Skeletal muscle satellite cell (primary cell): ENCODE measurements around the gene AP1G2. TPM values are rescaled to one million over a fixed set of nuclear protein-coding genes. Genes with fewer than 3 reads are reported as not detected.
"Not testable (repeated sequence)": the region's sequence is repeated elsewhere in the genome, so short reads cannot be mapped to it uniquely, and the experiment has no call there.

Source experiments
- H3K27me3 ChIP-seq: 2 replicates; pipeline ENCODE4 v1.7.0; 2013; ENCODE audit warnings: low read length; ENCODE audit not compliant: control insufficient read depth, insufficient read depth
- H3K36me3 ChIP-seq: 2 replicates; pipeline ENCODE4 v1.7.0; 2013; ENCODE audit warnings: mild to moderate bottlenecking, control low read depth, low read length; ENCODE audit not compliant: insufficient read depth
- H3K4me1 ChIP-seq: 2 replicates; pipeline ENCODE4 v1.7.0; 2013; ENCODE audit warnings: low read length; ENCODE audit not compliant: control insufficient read depth, insufficient read depth
- H3K4me2 ChIP-seq: 2 replicates; pipeline ENCODE4 v1.7.0; 2013; ENCODE audit warnings: mild to moderate bottlenecking, low read length
- H3K4me3 ChIP-seq: 2 replicates; pipeline ENCODE4 v1.7.0; 2013; ENCODE audit warnings: low read length
- H3K9ac ChIP-seq: 2 replicates; pipeline ENCODE4 v1.7.0; 2013; ENCODE audit warnings: mild to moderate bottlenecking, low read depth, low read length, moderate library complexity
- H3K9me3 ChIP-seq: replicated peaks from 2 replicates; pipeline ENCODE4 v1.7.0; 2013; ENCODE audit warnings: mild to moderate bottlenecking, control low read depth, low read length
- total RNA-seq: library from RNA; depleted of rRNA; stranded (reverse); fragments of >200 nt; gene quantifications from 2 replicates; pipeline ENCODE4 v1.2.3, GENCODE V29; 2012; rRNA removed

The AP1G2 gene
- total RNA-seq = 9.4 and 10.9 TPM in 2 replicates

- no peaks in the 10 kb centered on the region for H3K36me3 ChIP-seq
- H3K27me3 ChIP-seq = peaks cover 7% of the 10 kb centered on the region
- H3K4me1 ChIP-seq = peaks cover 13% of the 10 kb centered on the region
- peak within 1 kb of the TSS; percentile 96 for H3K4me2 ChIP-seq
- peak within 1 kb of the TSS; percentile 78 for H3K9ac ChIP-seq
- H3K4me3 ChIP-seq = peak within 1 kb of the TSS; percentile 76
- H3K9me3 ChIP-seq = no peaks in the 10 kb centered on the region
Measured at GRCh38 chr14:23567186-23568020, at the start of gene AP1G2. Gene AP1G2 (minus strand): TSS chr14:23567791. CDS start chr14:23567314, 477 bp downstream.

GRCh38 chr14:23615856-23616255, 48.3 kb upstream of the AP1G2 start:
- no peak overlapping the region for H3K4me3 ChIP-seq
- peaks cover 29% of the 10 kb centered on the region for H3K27me3 ChIP-seq

GRCh38 chr14:23614395-23614828, 46.8 kb upstream of the AP1G2 start:
- Histone ChIP-seq H3K4me3 (no peak overlapping the region), H3K9me3 (no peaks in the 10 kb centered on the region), H3K4me2 (no peak overlapping the region), H3K27me3 (peaks cover 31% of the 10 kb centered on the region), H3K4me1 (no peaks in the 10 kb centered on the region), H3K36me3 (no peaks in the 10 kb centered on the region), H3K9ac (no peak overlapping the region)

More at GRCh38 chr14:23615856-23616255, 48.3 kb upstream of the AP1G2 start:
- no peaks in the 10 kb centered on the region for H3K36me3 ChIP-seq
- no peaks in the 10 kb centered on the region for H3K4me1 ChIP-seq
- H3K4me2 ChIP-seq = no peak overlapping the region
- no peaks in the 10 kb centered on the region for H3K9me3 ChIP-seq
- no peak overlapping the region for H3K9ac ChIP-seq

GRCh38 chr14:23613242-23614070, 45.9 kb upstream of the AP1G2 start:
- H3K9ac ChIP-seq = no peak overlapping the region
- no peaks in the 10 kb centered on the region for H3K36me3 ChIP-seq
- H3K4me1 ChIP-seq = no peaks in the 10 kb centered on the region
- H3K27me3 ChIP-seq = peaks cover 28% of the 10 kb centered on the region
- no peak overlapping the region for H3K4me3 ChIP-seq
- H3K9me3 ChIP-seq = no peaks in the 10 kb centered on the region
- no peak overlapping the region for H3K4me2 ChIP-seq

- Histone ChIP-seq H3K36me3 (no peaks in the 10 kb centered on the region), H3K27me3 (peaks cover 28% of the 10 kb centered on the region), H3K4me3 (no peak overlapping the region), H3K4me2 (no peak overlapping the region), H3K4me1 (no peaks in the 10 kb centered on the region), H3K9ac (no peak overlapping the region), H3K9me3 (no peaks in the 10 kb centered on the region)
Measured at GRCh38 chr14:23612802-23613201, 45.2 kb upstream of the AP1G2 start.

- Histone ChIP-seq H3K4me1 (no peaks in the 10 kb centered on the region), H3K4me2 (no peak overlapping the region), H3K4me3 (no peak overlapping the region), H3K27me3 (peaks cover 30% of the 10 kb centered on the region), H3K9ac (no peak overlapping the region), H3K9me3 (no peaks in the 10 kb centered on the region), H3K36me3 (no peaks in the 10 kb centered on the region)
Measured at GRCh38 chr14:23612354-23612732, 44.8 kb upstream of the AP1G2 start.

GRCh38 chr14:23610815-23611289, 43.3 kb upstream of the AP1G2 start:
- no peak overlapping the region for H3K9ac ChIP-seq
- no peak overlapping the region for H3K4me3 ChIP-seq
- no peaks in the 10 kb centered on the region for H3K9me3 ChIP-seq
- H3K36me3 ChIP-seq = no peaks in the 10 kb centered on the region
- H3K4me2 ChIP-seq = no peak overlapping the region
- H3K4me1 ChIP-seq = no peaks in the 10 kb centered on the region
- peaks cover 32% of the 10 kb centered on the region for H3K27me3 ChIP-seq

GRCh38 chr14:23610090-23610814, 42.7 kb upstream of the AP1G2 start:
- Histone ChIP-seq H3K9ac (no peak overlapping the region), H3K27me3 (peaks cover 27% of the 10 kb centered on the region), H3K4me3 (no peak overlapping the region), H3K4me1 (no peaks in the 10 kb centered on the region), H3K36me3 (no peaks in the 10 kb centered on the region), H3K4me2 (no peak overlapping the region), H3K9me3 (no peaks in the 10 kb centered on the region)

GRCh38 chr14:23609411-23610089, 42.0 kb upstream of the AP1G2 start:
- not testable (repeated sequence) for H3K9ac ChIP-seq, H3K36me3 ChIP-seq, H3K4me2 ChIP-seq, H3K4me1 ChIP-seq, H3K4me3 ChIP-seq, H3K9me3 ChIP-seq
- H3K27me3 ChIP-seq = peaks cover 25% of the 10 kb centered on the region

- H3K4me3 ChIP-seq = no peak overlapping the region
- no peaks in the 10 kb centered on the region for H3K9me3 ChIP-seq
- no peaks in the 10 kb centered on the region for H3K36me3 ChIP-seq
- no peak overlapping the region for H3K4me2 ChIP-seq
- no peaks in the 10 kb centered on the region for H3K4me1 ChIP-seq
- H3K27me3 ChIP-seq = peaks cover 23% of the 10 kb centered on the region
- H3K9ac ChIP-seq = no peak overlapping the region
Measured at GRCh38 chr14:23609001-23609400, 41.4 kb upstream of the AP1G2 start.
